ENCODE measurements around the gene C3orf80.

DNA sequence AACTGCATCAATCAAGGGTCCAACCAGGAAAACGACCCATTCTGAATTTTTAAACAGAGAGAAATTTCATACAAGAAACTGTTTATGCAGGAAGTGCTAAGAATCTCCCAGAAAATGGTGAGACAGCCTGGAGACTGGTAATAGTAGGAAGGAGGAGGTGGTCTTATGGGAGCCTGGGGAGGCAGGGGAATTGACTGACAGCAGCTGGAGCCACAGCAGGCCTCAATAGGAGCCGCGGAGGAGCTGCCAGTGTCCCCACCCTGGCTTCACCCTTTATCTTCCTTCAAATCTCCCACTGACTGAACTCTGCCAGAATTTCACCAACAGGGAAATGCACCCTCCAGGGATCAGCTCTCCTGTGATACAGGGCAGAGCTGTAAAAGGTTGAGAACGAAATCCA lies 7.5 kb upstream of the C3orf80 start:
- TF ChIP-seq POLR2A (IDR thresholded peaks at IDR 0.05) (no peak), POLR2AphosphoS5 (IDR thresholded peaks at IDR 0.05) (no peak), EP300 (IDR thresholded peaks at IDR 0.05) (no peak)
- TF ChIP-seq, protein P1, sequence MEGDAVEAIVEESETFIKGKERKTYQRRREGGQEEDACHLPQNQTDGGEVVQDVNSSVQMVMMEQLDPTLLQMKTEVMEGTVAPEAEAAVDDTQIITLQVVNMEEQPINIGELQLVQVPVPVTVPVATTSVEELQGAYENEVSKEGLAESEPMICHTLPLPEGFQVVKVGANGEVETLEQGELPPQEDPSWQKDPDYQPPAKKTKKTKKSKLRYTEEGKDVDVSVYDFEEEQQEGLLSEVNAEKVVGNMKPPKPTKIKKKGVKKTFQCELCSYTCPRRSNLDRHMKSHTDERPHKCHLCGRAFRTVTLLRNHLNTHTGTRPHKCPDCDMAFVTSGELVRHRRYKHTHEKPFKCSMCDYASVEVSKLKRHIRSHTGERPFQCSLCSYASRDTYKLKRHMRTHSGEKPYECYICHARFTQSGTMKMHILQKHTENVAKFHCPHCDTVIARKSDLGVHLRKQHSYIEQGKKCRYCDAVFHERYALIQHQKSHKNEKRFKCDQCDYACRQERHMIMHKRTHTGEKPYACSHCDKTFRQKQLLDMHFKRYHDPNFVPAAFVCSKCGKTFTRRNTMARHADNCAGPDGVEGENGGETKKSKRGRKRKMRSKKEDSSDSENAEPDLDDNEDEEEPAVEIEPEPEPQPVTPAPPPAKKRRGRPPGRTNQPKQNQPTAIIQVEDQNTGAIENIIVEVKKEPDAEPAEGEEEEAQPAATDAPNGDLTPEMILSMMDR (IDR thresholded peaks at IDR 0.05) = no peak

All from sigmoid colon (tissue), 4 donors.